ENCODE data around the gene VPS50. TPM values are rescaled to one million over a fixed set of nuclear protein-coding genes. Genes with fewer than 3 reads are reported as not detected.

VPS50 gene
- total and polyA plus RNA-seq, 8 donors: 3.3 to 18.9 (median 9.5) TPM

GRCh38 chr7:93359520-93360198 lies 127.5 kb downstream of the VPS50 start:
- Histone ChIP-seq H3K4me1 (no peaks in the 10 kb centered on the region), H3K27ac (no peak overlapping the region), H3K36me3 (no peaks in the 10 kb centered on the region), H3K4me3 (no peak overlapping the region), H3K9me3 (no peaks in the 10 kb centered on the region), H3K27me3 (no peaks in the 10 kb centered on the region)
- DNase-seq (no peak), FAIRE-seq (no peak), ATAC-seq (no peak)
- 90 to 98% methylated on average over 2 of the region's 2 CpGs for WGBS, 2 donors
- intact Hi-C loops (cut with DNase I): no loop called here
- TF ChIP-seq, protein P1, sequence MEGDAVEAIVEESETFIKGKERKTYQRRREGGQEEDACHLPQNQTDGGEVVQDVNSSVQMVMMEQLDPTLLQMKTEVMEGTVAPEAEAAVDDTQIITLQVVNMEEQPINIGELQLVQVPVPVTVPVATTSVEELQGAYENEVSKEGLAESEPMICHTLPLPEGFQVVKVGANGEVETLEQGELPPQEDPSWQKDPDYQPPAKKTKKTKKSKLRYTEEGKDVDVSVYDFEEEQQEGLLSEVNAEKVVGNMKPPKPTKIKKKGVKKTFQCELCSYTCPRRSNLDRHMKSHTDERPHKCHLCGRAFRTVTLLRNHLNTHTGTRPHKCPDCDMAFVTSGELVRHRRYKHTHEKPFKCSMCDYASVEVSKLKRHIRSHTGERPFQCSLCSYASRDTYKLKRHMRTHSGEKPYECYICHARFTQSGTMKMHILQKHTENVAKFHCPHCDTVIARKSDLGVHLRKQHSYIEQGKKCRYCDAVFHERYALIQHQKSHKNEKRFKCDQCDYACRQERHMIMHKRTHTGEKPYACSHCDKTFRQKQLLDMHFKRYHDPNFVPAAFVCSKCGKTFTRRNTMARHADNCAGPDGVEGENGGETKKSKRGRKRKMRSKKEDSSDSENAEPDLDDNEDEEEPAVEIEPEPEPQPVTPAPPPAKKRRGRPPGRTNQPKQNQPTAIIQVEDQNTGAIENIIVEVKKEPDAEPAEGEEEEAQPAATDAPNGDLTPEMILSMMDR (IDR thresholded peaks at IDR 0.05): no peak

DNA sequence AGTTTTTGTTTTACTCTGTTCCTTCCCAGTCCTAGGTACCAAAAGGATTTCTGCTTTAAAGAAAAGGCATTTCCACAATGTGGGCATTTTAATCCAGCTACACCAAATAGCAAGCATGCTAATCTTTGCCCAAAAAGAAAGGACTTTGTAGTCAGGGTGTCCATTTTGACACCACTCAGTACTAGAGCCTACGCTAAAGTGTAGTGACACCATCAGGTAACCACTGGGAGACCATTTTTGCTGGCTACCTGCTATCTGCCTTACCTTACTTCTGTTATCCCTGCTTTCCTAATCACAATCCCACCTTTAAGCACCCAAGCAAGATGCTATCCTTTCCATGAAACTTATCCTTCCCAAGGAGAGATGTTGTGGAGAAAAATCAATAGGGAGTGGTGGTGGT lies 129.7 kb downstream of the VPS50 start:
- intact Hi-C loops (cut with DNase I): no loop called here
- FAIRE-seq: no peak
- no peaks in the 10 kb centered on the region for H3K9me3 ChIP-seq

DNA sequence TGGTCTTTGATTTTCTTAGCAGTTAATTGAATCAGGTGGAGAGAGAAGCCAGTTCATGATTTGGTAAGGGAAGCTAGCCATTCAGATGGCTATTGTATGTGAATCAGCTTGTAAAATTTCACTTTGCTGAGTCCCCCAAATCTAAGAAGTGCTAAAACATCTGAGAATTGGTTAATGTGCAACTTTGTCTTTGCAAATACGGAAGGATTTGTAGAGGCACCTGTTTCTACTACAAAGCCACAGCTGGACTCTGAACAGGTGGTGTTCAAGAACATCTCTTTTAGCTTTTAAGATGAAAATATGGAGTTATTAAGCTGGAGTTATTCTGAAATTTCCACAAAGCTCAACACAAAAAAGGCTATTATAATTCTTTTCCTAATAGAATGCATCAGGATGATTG lies 132.6 kb downstream of the VPS50 start:
- DNase-seq: no peak
- 44 to 49% methylated on average over 1 of the region's 1 CpG for WGBS, 2 donors

More for the DNA sequence above, 129.7 kb downstream of the VPS50 start:
- WGBS, 2 donors: 99 to 100% methylated on average over 1 of the region's 1 CpG
- H3K27ac ChIP-seq: no peak overlapping the region
- no peak for DNase-seq
- H3K4me3 ChIP-seq: no peak overlapping the region
- H3K4me1 ChIP-seq: no peaks in the 10 kb centered on the region
- H3K36me3 ChIP-seq: no peaks in the 10 kb centered on the region
- no peak for ATAC-seq
- TF ChIP-seq, protein P1 (IDR thresholded peaks at IDR 0.05): no peak
- no peaks in the 10 kb centered on the region for H3K27me3 ChIP-seq

GRCh38 chr7:93365341-93365740 lies 133.2 kb downstream of the VPS50 start:
- WGBS, 2 donors: 37 to 80% methylated on average over 1 of the region's 1 CpG

More for the DNA sequence above, 132.6 kb downstream of the VPS50 start:
- FAIRE-seq: no peak
- H3K4me3 ChIP-seq: no peak overlapping the region
- no peaks in the 10 kb centered on the region for H3K36me3 ChIP-seq
- intact Hi-C loops (cut with DNase I): no loop called here
- H3K4me1 ChIP-seq: no peaks in the 10 kb centered on the region
- TF ChIP-seq, protein P1 (IDR thresholded peaks at IDR 0.05): no peak
- no peaks in the 10 kb centered on the region for H3K27me3 ChIP-seq
- no peak for ATAC-seq
- H3K9me3 ChIP-seq: no peaks in the 10 kb centered on the region
- H3K27ac ChIP-seq: no peak overlapping the region

DNA sequence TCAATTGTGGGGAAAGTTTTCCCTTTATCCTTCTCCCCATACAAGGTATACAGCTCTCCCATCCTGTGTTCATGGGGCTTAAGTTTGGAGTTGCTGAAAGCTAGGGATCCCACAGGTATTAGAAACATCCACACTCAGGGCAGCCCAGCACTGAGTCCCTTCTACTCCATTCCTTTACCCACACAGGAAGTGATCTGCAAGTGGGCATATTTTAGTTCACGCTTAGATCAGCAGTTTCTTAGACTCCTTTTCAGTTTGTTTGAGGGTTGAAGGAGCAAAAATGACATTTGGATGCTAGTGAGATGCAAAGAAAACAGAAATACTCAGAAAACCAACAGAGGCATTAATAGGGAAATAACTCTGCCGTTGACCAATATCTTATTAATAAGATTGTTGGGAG lies 134.7 kb downstream of the VPS50 start:
- H3K4me3 ChIP-seq: no peak overlapping the region
- FAIRE-seq (no peak), DNase-seq (no peak), ATAC-seq (no peak)
- 76 to 77% methylated on average over 2 of the region's 2 CpGs for WGBS, 2 donors
- no peaks in the 10 kb centered on the region for H3K36me3 ChIP-seq
- intact Hi-C loops (cut with DNase I): no loop called here
- no peaks in the 10 kb centered on the region for H3K27me3 ChIP-seq
- no peak overlapping the region for H3K27ac ChIP-seq
- TF ChIP-seq, protein P1 (IDR thresholded peaks at IDR 0.05): no peak
- H3K4me1 ChIP-seq: no peaks in the 10 kb centered on the region
- no peaks in the 10 kb centered on the region for H3K9me3 ChIP-seq

More at GRCh38 chr7:93365341-93365740, 133.2 kb downstream of the VPS50 start:
- Histone ChIP-seq H3K4me1 (no peaks in the 10 kb centered on the region), H3K36me3 (no peaks in the 10 kb centered on the region), H3K4me3 (no peak overlapping the region), H3K27ac (no peak overlapping the region), H3K27me3 (no peaks in the 10 kb centered on the region), H3K9me3 (no peaks in the 10 kb centered on the region)
- DNase-seq (no peak), FAIRE-seq (no peak), ATAC-seq (no peak)
- TF ChIP-seq, protein P1 (IDR thresholded peaks at IDR 0.05): no peak
- intact Hi-C loops (cut with DNase I): no loop called here

All from pancreas (tissue), 10 donors.